Natural killer cell (primary cell): ENCODE measurements around the gene RNF126. TPM values are rescaled to one million over a fixed set of nuclear protein-coding genes. Genes with fewer than 3 reads are reported as not detected.

Experiments
- ATAC-seq, 3 donors: fragments of 150-1000 bp in 2 of 3; fragments of 200-7000 bp in 1 of 3; cut with Tn5 transposase; 1 replicate in 1 of 3; 2 replicates in 2 of 3; pipeline ENCODE4 v1.10.0; 2021; ENCODE audit warnings: mild to moderate bottlenecking in 2 of 3, moderate library complexity in 2 of 3
- DNase-seq, 2 donors: peaks; one replicate each; pipeline versions ENCODE4 v3.0.0 to v3.0.0-alpha.2; 2013 to 2021; ENCODE audit warnings: mixed read lengths in 1 of 2
- H3K27ac ChIP-seq: one replicate; pipeline ENCODE4 v1.5.1; 2013; ENCODE audit warnings: mild to moderate bottlenecking, low read length
- H3K27me3 ChIP-seq: one replicate; pipeline ENCODE4 v1.6.1; 2013; ENCODE audit warnings: low read length; ENCODE audit not compliant: control insufficient read depth, insufficient read depth
- H3K36me3 ChIP-seq: one replicate; pipeline ENCODE4 v1.6.1; 2013; ENCODE audit warnings: low read length; ENCODE audit not compliant: control insufficient read depth, insufficient read depth
- H3K4me1 ChIP-seq: one replicate; pipeline ENCODE4 v1.6.1; 2013; ENCODE audit warnings: low read length; ENCODE audit not compliant: control insufficient read depth, insufficient read depth
- H3K4me3 ChIP-seq: one replicate; pipeline ENCODE4 v1.5.1; 2013; ENCODE audit warnings: low read length
- H3K9me3 ChIP-seq: one replicate; pipeline ENCODE4 v1.6.1; 2013; ENCODE audit warnings: low read length; ENCODE audit not compliant: control insufficient read depth, insufficient read depth
- H3K27ac Mint-ChIP-seq, 2 donors: one replicate each; pipeline ENCODE4 v1.8.0; 2022; ENCODE audit warnings: mild to moderate bottlenecking in 2 of 2, mixed read lengths in 2 of 2, moderate library complexity in 1 of 2
- H3K27me3 Mint-ChIP-seq, 2 donors: one replicate each; pipeline ENCODE4 v1.8.0; 2022; ENCODE audit warnings: low read depth in 2 of 2, mixed read lengths in 2 of 2
- H3K36me3 Mint-ChIP-seq: one replicate; pipeline ENCODE4 v1.8.0; 2022; ENCODE audit warnings: mixed read lengths
- H3K4me1 Mint-ChIP-seq, 2 donors: one replicate each; pipeline ENCODE4 v1.8.0; 2022; ENCODE audit warnings: mixed read lengths in 2 of 2
- H3K4me3 Mint-ChIP-seq: one replicate; pipeline ENCODE4 v1.8.0; 2022; ENCODE audit warnings: mild to moderate bottlenecking, moderate library complexity, mixed read lengths
- H3K9me3 Mint-ChIP-seq, 2 donors: one replicate each; pipeline ENCODE4 v1.8.0; 2022; ENCODE audit warnings: mixed read lengths in 2 of 2
- CTCF ChIP-seq: fragments of 200-600 bp; IDR thresholded peaks from one replicate; pipeline ENCODE4 v1.8.0; 2022; ENCODE audit warnings: antibody characterized with exemption
- WGBS: methylation state at CpG from one replicate; pipeline ENCODE4 v1.1.7; 2013; ENCODE audit warnings: missing lambda C conversion rate; ENCODE audit not compliant: insufficient coverage; 5-methylcytosine and 5-hydroxymethylcytosine counted together
- intact Hi-C: fragments of 100-400 bp; cut with micrococcal nuclease; formaldehyde crosslinking; loops from one replicate; pipeline ENCODE4 v1.14.2; 2022
- total RNA-seq, 4 donors: library from RNA; stranded (reverse); fragments of 120-200 nt in 1 of 4; gene quantifications; one replicate each; pipeline versions ENCODE4 v1.2.3 to v1.2.4, GENCODE V29; 2013 to 2022

Gene RNF126
- total RNA-seq, 3 donors from 2014 or later (not counting 1 experiment from before 2014, with no cell fraction given), result 119 to 149 (median 146) TPM

DNA sequence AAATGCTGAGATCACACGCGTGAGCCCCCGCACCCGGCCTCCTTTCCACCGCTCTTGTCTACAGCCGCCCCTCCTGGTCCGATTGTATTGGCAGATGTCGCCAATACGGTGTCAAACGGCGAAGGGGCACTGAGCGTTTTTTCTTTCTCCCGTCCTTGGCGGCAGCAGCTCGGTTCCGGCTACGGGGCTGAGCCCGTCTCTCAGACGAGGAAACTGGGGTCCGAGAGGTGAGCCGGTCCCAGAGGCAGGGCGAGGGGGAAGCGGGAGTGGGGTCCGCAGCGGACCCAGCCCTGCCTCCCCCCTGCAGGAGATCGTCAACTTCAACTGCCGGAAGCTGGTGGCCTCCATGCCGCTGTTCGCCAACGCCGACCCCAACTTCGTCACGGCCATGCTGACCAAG is 50.1 kb downstream of the RNF126 start:
- Mint-ChIP-seq H3K27me3 (peaks cover 3 to 7% of the 10 kb centered on the region in 2 donors), H3K9me3 (no peaks in the 10 kb centered on the region), H3K4me1 (peaks cover 12 to 21% of the 10 kb centered on the region in 2 donors), H3K27ac (peak overlapping the region in 1 of 2 donors; percentile 36), H3K4me3 (no peak overlapping the region), H3K36me3 (no peaks in the 10 kb centered on the region)
- DNase-seq (no peak), ATAC-seq (no peak)
- Histone ChIP-seq H3K9me3 (no peaks in the 10 kb centered on the region), H3K27ac (no peak overlapping the region), H3K4me3 (no peak overlapping the region), H3K27me3 (peaks cover 4% of the 10 kb centered on the region), H3K36me3 (no peaks in the 10 kb centered on the region), H3K4me1 (peaks cover 53% of the 10 kb centered on the region)
- TF ChIP-seq CTCF, result no peak
- WGBS, result 77% methylated on average over 33 of the region's 33 CpGs
- intact Hi-C loops, result no loop called here

GRCh38 chr19:611481-611868 is 51.5 kb downstream of the RNF126 start:
- H3K4me3 ChIP-seq, result peak overlapping the region; percentile 37
- ATAC-seq (peak; percentile 64 to 73 (median 72)), DNase-seq (peak; percentile 48 to 71)

DNA sequence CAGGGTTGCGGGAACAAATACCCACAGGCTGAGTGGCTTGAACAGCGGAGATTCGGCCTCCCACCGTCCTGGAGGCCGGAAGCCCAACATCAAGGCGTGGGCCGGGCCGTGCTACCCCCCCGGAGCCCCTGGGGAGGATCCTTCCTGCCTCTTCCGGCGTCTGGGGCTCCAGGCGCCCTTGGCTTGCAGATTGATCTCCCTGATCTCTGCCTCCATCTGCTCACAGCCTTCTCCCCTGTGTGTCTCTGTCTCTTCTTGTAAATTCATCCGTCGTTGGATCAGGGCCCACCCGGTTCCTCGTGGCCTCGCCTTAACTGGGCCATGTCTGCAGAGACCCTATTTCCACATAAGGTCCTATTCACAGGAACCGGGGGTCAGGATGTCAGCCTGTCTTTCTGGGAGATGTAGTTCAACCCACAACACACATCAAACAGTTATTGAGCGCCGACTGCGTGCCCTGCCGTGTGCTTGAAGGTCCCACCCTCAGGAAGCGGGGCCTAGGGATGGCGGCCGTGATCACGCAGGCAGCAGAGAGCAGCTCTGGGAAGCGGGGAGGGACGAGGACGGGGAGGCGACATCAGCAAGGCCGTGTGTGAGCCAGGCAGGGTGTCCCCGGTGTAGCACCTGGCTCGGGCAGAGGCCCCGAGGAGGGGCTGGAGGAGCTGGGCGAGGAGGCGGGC is 52.1 kb downstream of the RNF126 start:
- Histone ChIP-seq H3K9me3 (no peaks in the 10 kb centered on the region), H3K27ac (peak overlapping the region; percentile 74), H3K4me1 (peaks cover 55% of the 10 kb centered on the region), H3K4me3 (peak overlapping the region; percentile 37), H3K27me3 (peaks cover 4% of the 10 kb centered on the region), H3K36me3 (no peaks in the 10 kb centered on the region)
- WGBS, result 21% methylated on average over 36 of the region's 36 CpGs
- peak overlapping the region; percentile 59 to 84 for H3K27ac Mint-ChIP-seq
- no peak for TF ChIP-seq CTCF
- ATAC-seq, result peak; percentile 41 to 49 (median 41)
- H3K9me3 Mint-ChIP-seq, result no peaks in the 10 kb centered on the region
- no peaks in the 10 kb centered on the region for H3K36me3 Mint-ChIP-seq
- intact Hi-C loops, result no loop called here
- DNase-seq, result peak in 1 of 2 donors; percentile 83
- H3K4me1 Mint-ChIP-seq, result peaks cover 12 to 21% of the 10 kb centered on the region in 2 donors
- peaks cover 3 to 7% of the 10 kb centered on the region in 2 donors for H3K27me3 Mint-ChIP-seq
- H3K4me3 Mint-ChIP-seq, result peak overlapping the region; percentile 82

More at GRCh38 chr19:611481-611868, 51.5 kb downstream of the RNF126 start:
- WGBS, result 25% methylated on average over 13 of the region's 13 CpGs
- peaks cover 4% of the 10 kb centered on the region for H3K27me3 ChIP-seq
- Mint-ChIP-seq H3K4me3 (peak overlapping the region; percentile 82), H3K27ac (peak overlapping the region; percentile 59 to 84), H3K9me3 (no peaks in the 10 kb centered on the region), H3K27me3 (peaks cover 3 to 7% of the 10 kb centered on the region in 2 donors), H3K36me3 (no peaks in the 10 kb centered on the region), H3K4me1 (peaks cover 12 to 21% of the 10 kb centered on the region in 2 donors)
- intact Hi-C loops, result no loop called here
- H3K9me3 ChIP-seq, result no peaks in the 10 kb centered on the region
- peak overlapping the region; percentile 74 for H3K27ac ChIP-seq
- H3K4me1 ChIP-seq, result peaks cover 55% of the 10 kb centered on the region
- no peak for TF ChIP-seq CTCF
- no peaks in the 10 kb centered on the region for H3K36me3 ChIP-seq
